GM23338 (cell line): Measurements from ENCODE around the gene ALG14. TPM values are rescaled to one million over a fixed set of nuclear protein-coding genes. Genes with fewer than 3 reads are reported as not detected.

Experiments
- ATAC-seq: fragments of 200-7000 bp; cut with Tn5 transposase; 3 replicates; pipeline ENCODE4 v1.9.1; 2020
- DNase-seq: peaks from one replicate; pipeline ENCODE4 v3.0.0-alpha.2; 2015; ENCODE audit warnings: low spot score
- H2AFZ ChIP-seq: fragments of 200-600 bp; sonication (generic); 2 replicates; pipeline ENCODE4 v1.8.0; 2016; ENCODE audit warnings: antibody characterized with exemption, mild to moderate bottlenecking, moderate library complexity
- H3F3A ChIP-seq: fragments of 200-600 bp; sonication (generic); replicated peaks from 2 replicates; pipeline ENCODE4 v1.8.0; 2017; ENCODE audit warnings: antibody characterized with exemption, mixed run types, low read depth
- H3K27ac ChIP-seq: fragments of 200-600 bp; sonication (generic); 2 replicates; pipeline ENCODE4 v1.6.1; 2016; ENCODE audit warnings: low read depth
- H3K27me3 ChIP-seq: fragments of 200-600 bp; sonication (generic); 2 replicates; pipeline ENCODE4 v1.8.0; 2016; ENCODE audit warnings: mild to moderate bottlenecking, mixed run types, moderate library complexity; ENCODE audit not compliant: insufficient read depth
- H3K36me3 ChIP-seq: fragments of 200-600 bp; sonication (generic); 2 replicates; pipeline ENCODE4 v1.8.0; 2016; ENCODE audit warnings: mild to moderate bottlenecking; ENCODE audit not compliant: insufficient read depth
- H3K4me1 ChIP-seq: fragments of 200-600 bp; sonication (generic); 2 replicates; pipeline ENCODE4 v1.8.0; 2016; ENCODE audit warnings: mild to moderate bottlenecking, moderate library complexity; ENCODE audit not compliant: insufficient read depth
- H3K4me2 ChIP-seq: fragments of 200-600 bp; sonication (generic); 2 replicates; pipeline ENCODE4 v1.7.1; 2017; ENCODE audit warnings: mixed run types
- H3K4me3 ChIP-seq: fragments of 200-600 bp; sonication (generic); 2 replicates; pipeline ENCODE4 v1.6.1; 2016; ENCODE audit warnings: mixed run types
- H3K79me2 ChIP-seq: fragments of 200-600 bp; sonication (generic); replicated peaks from 2 replicates; pipeline ENCODE4 v1.8.0; 2017; ENCODE audit warnings: mild to moderate bottlenecking; ENCODE audit not compliant: insufficient read depth
- H3K9me2 ChIP-seq: fragments of 200-600 bp; sonication (generic); 2 replicates; pipeline ENCODE4 v1.8.0; 2017; ENCODE audit not compliant: insufficient read depth
- H4K20me1 ChIP-seq: fragments of 200-600 bp; sonication (generic); replicated peaks from 2 replicates; pipeline ENCODE4 v1.8.0; 2017; ENCODE audit warnings: mild to moderate bottlenecking; ENCODE audit not compliant: insufficient read depth
- H3K27ac Mint-ChIP-seq: 2 replicates; pipeline ENCODE4 v1.8.0; 2020; ENCODE audit warnings: inconsistent platforms, mild to moderate bottlenecking, moderate library complexity, mixed read lengths
- H3K27me3 Mint-ChIP-seq: 3 replicates; pipeline ENCODE4 v1.8.0; 2022; ENCODE audit warnings: low read depth, mild to moderate bottlenecking, moderate library complexity, mixed read lengths, inconsistent platforms; ENCODE audit not compliant: insufficient read depth, poor library complexity
- H3K36me3 Mint-ChIP-seq: 3 replicates; pipeline ENCODE4 v1.8.0; 2021; ENCODE audit warnings: low read depth, mild to moderate bottlenecking, inconsistent platforms, moderate library complexity, mixed read lengths
- H3K4me1 Mint-ChIP-seq: 3 replicates; pipeline ENCODE4 v1.8.0; 2020; ENCODE audit warnings: mild to moderate bottlenecking, inconsistent platforms, mixed read lengths
- H3K4me3 Mint-ChIP-seq: 3 replicates; pipeline ENCODE4 v1.8.0; 2021; ENCODE audit warnings: moderate library complexity, mild to moderate bottlenecking, inconsistent platforms, mixed read lengths
- H3K9me3 Mint-ChIP-seq: 3 replicates; pipeline ENCODE4 v1.8.0; 2020; ENCODE audit warnings: moderate library complexity, mild to moderate bottlenecking, inconsistent platforms, mixed read lengths
- CREB1 ChIP-seq: fragments of 250-450 bp; sonication (Bioruptor Pico); IDR thresholded peaks from 2 replicates; pipeline ENCODE4 v1.5.0; 2020; ENCODE audit warnings: low read depth, mild to moderate bottlenecking, moderate library complexity
- CTCF ChIP-seq, 2 experiments: fragments of 200-600 bp in 1 of 2; sonication (generic) in 1 of 2; conservative IDR thresholded peaks; 2 replicates each; pipeline versions ENCODE4 v1.5.1 to v1.6.1; 2016 to 2017; ENCODE audit warnings: antibody characterized with exemption in 2 of 2, low read depth in 2 of 2, mild to moderate bottlenecking in 2 of 2, moderate library complexity in 1 of 2
- NANOG ChIP-seq: IDR thresholded peaks from 2 replicates; pipeline ENCODE4 v1.6.1; 2016; ENCODE audit warnings: antibody characterized with exemption, borderline replicate concordance
- polyA plus RNA-seq: library from polyadenylated mRNA; unstranded; fragments of >200 nt; fragmentation: Nextera tagmentation; extraction: Ambion mirVana; gene quantifications from 2 replicates; pipeline ENCODE4 v1.2.1, GENCODE V29; 2016
- total RNA-seq: library from RNA; depleted of rRNA; stranded (reverse); fragments of >200 nt; shearing (Covaris generic); gene quantifications from 2 replicates; pipeline ENCODE4 v1.2.3, GENCODE V29; 2014
- TF ChIP-seq, protein P1 (sequence below): IDR thresholded peaks from one replicate; pipeline ENCODE4 v1.6.1; 2018; ENCODE audit warnings: antibody characterized with exemption; ENCODE audit not compliant: unreplicated experiment
- TF ChIP-seq, protein P2 (sequence below): IDR thresholded peaks from 2 replicates; pipeline ENCODE4 v1.6.1; 2016; ENCODE audit warnings: antibody characterized with exemption

Gene ALG14
- total and polyA plus RNA-seq, 2 experiments from 2014 or later, result 0.42 to 2.8 TPM

- TF ChIP-seq, protein P1, sequence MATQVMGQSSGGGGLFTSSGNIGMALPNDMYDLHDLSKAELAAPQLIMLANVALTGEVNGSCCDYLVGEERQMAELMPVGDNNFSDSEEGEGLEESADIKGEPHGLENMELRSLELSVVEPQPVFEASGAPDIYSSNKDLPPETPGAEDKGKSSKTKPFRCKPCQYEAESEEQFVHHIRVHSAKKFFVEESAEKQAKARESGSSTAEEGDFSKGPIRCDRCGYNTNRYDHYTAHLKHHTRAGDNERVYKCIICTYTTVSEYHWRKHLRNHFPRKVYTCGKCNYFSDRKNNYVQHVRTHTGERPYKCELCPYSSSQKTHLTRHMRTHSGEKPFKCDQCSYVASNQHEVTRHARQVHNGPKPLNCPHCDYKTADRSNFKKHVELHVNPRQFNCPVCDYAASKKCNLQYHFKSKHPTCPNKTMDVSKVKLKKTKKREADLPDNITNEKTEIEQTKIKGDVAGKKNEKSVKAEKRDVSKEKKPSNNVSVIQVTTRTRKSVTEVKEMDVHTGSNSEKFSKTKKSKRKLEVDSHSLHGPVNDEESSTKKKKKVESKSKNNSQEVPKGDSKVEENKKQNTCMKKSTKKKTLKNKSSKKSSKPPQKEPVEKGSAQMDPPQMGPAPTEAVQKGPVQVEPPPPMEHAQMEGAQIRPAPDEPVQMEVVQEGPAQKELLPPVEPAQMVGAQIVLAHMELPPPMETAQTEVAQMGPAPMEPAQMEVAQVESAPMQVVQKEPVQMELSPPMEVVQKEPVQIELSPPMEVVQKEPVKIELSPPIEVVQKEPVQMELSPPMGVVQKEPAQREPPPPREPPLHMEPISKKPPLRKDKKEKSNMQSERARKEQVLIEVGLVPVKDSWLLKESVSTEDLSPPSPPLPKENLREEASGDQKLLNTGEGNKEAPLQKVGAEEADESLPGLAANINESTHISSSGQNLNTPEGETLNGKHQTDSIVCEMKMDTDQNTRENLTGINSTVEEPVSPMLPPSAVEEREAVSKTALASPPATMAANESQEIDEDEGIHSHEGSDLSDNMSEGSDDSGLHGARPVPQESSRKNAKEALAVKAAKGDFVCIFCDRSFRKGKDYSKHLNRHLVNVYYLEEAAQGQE, result no peak
These were observed 45.3 kb upstream of the ALG14 start (continued) for GRCh38 chr1:95118067-95118499.

- Histone ChIP-seq H3K4me1 (peaks cover 17% of the 10 kb centered on the region), H3K27ac (peak within 1 kb of the TSS; percentile 86), H3K4me3 (peak within 1 kb of the TSS; percentile 93), H2AFZ (peak within 1 kb of the TSS; percentile 100), H3K4me2 (peak within 1 kb of the TSS; percentile 90), H3K9me2 (no peaks in the 10 kb centered on the region), H3F3A (peaks cover 4% of the 10 kb centered on the region; the same call in 1 of the 2 replicates), H3K36me3 (no peaks in the 10 kb centered on the region), H4K20me1 (no peaks in the 10 kb centered on the region; the same call in 1 of the 2 replicates), H3K27me3 (peaks cover 15% of the 10 kb centered on the region), H3K79me2 (peaks cover 6% of the 10 kb centered on the region; the same call in 1 of the 2 replicates)
- Mint-ChIP-seq H3K27me3 (peaks cover 13% of the 10 kb centered on the region), H3K4me1 (peaks cover 17% of the 10 kb centered on the region), H3K27ac (peak within 1 kb of the TSS; percentile 66), H3K9me3 (no peaks in the 10 kb centered on the region), H3K36me3 (no peaks in the 10 kb centered on the region), H3K4me3 (peak within 1 kb of the TSS; percentile 89)
- TF ChIP-seq CREB1 (CRISPR knock-in tag) (0 out of 2 replicates have a peak, but pooled peaks have one; percentile 22), NANOG (no peak)
- ATAC-seq, result peak; percentile 95
- DNase-seq, result peak; percentile 88
These were observed 44.7 kb upstream of the ALG14 start, which contains the start of gene TLCD4 for GRCh38 chr1:95117207-95118066. TSS of gene TLCD4 (plus strand) at chr1:95117355. CDS start at chr1:95143902, 26,547 bp downstream.

DNA sequence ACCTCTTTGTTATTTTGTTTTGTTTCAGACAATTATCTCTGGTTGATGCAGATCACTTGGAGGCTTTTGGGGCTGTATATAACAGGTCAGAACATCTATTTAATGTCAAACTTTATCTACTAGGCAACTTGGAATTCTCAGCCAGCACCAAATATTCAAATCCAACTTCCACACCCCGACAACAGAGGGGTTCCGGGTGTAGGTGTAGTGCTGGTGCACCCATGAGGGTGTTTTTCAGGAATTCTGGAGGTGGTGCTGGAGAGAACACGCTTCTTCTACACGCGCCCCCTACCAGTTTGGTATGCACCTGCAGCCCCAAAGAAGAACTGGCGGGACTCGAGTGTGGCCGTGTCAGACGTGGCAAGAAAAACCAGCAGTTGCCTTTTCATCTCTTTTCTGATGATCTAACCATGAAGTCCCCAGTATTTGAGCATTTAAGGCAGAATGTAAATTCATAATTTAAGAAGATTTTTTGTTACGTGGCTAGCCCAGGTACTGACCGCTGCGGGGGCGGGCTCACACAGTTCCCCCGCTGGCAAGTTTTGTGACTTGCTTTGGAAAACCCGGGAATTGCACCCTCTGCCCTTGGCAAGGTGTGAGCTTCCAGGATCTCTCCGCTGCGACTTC, 43.9 kb upstream of the ALG14 start:
- ATAC-seq, result peak; percentile 80
- peaks cover 17% of the 10 kb centered on the region for H3K4me1 ChIP-seq
- Mint-ChIP-seq H3K4me1 (peaks cover 17% of the 10 kb centered on the region), H3K27ac (peak overlapping the region; percentile 66), H3K27me3 (peaks cover 13% of the 10 kb centered on the region), H3K9me3 (no peaks in the 10 kb centered on the region), H3K4me3 (peak overlapping the region; percentile 89), H3K36me3 (no peaks in the 10 kb centered on the region)
- peaks cover 6% of the 10 kb centered on the region; the same call in 1 of the 2 replicates for H3K79me2 ChIP-seq
- H3K4me3 ChIP-seq, result peak overlapping the region; percentile 93
- TF ChIP-seq, protein P2, sequence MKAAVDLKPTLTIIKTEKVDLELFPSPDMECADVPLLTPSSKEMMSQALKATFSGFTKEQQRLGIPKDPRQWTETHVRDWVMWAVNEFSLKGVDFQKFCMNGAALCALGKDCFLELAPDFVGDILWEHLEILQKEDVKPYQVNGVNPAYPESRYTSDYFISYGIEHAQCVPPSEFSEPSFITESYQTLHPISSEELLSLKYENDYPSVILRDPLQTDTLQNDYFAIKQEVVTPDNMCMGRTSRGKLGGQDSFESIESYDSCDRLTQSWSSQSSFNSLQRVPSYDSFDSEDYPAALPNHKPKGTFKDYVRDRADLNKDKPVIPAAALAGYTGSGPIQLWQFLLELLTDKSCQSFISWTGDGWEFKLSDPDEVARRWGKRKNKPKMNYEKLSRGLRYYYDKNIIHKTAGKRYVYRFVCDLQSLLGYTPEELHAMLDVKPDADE, result no peak
- TF ChIP-seq CTCF (conservative IDR thresholded peaks at IDR 0.05; ENCODE audit: low read depth in 2 of 2), result peak; percentile 68 to 71
- peak overlapping the region; percentile 90 for H3K4me2 ChIP-seq
- DNase-seq, result peak; percentile 92
- peak overlapping the region; percentile 100 for H2AFZ ChIP-seq
- no peaks in the 10 kb centered on the region for H3K36me3 ChIP-seq
- H3K27ac ChIP-seq, result peak overlapping the region; percentile 86
- peaks cover 15% of the 10 kb centered on the region for H3K27me3 ChIP-seq
- no peaks in the 10 kb centered on the region; the same call in 1 of the 2 replicates for H4K20me1 ChIP-seq
- H3K9me2 ChIP-seq, result no peaks in the 10 kb centered on the region
- peaks cover 4% of the 10 kb centered on the region; the same call in 1 of the 2 replicates for H3F3A ChIP-seq
